GM12874 (cell line): ENCODE results near the gene ASTN2.

Experiments
- TF ChIP-seq, protein P1 (sequence below): IDR thresholded peaks from 2 replicates; pipeline ENCODE4 v1.5.1; 2011; ENCODE audit warnings: low read depth, mild to moderate bottlenecking, control low read depth, low read length, moderate library complexity; ENCODE audit not compliant: insufficient read depth

ASTN2 gene

DNA sequence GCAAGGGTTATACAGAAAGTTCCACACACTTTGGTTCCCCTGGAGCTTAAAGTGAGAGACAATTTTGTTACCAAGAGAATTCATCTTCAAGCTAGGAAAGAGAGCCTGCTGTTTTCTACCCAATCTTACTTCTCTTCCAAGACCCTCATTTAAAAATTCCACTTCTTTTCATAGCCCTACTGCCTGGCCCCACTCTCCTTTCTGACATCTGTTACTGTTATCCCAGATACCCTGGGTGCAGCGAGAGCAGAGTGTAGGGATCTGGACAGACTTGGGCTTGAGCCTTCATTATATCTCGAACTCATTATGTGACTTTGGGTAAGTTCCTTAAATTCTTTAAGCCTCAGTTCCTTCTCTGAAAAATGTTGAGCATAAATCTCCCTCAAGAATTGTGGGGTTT lies 263.1 kb downstream of the ASTN2 start:
- TF ChIP-seq, protein P1, sequence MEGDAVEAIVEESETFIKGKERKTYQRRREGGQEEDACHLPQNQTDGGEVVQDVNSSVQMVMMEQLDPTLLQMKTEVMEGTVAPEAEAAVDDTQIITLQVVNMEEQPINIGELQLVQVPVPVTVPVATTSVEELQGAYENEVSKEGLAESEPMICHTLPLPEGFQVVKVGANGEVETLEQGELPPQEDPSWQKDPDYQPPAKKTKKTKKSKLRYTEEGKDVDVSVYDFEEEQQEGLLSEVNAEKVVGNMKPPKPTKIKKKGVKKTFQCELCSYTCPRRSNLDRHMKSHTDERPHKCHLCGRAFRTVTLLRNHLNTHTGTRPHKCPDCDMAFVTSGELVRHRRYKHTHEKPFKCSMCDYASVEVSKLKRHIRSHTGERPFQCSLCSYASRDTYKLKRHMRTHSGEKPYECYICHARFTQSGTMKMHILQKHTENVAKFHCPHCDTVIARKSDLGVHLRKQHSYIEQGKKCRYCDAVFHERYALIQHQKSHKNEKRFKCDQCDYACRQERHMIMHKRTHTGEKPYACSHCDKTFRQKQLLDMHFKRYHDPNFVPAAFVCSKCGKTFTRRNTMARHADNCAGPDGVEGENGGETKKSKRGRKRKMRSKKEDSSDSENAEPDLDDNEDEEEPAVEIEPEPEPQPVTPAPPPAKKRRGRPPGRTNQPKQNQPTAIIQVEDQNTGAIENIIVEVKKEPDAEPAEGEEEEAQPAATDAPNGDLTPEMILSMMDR = no peak

DNA sequence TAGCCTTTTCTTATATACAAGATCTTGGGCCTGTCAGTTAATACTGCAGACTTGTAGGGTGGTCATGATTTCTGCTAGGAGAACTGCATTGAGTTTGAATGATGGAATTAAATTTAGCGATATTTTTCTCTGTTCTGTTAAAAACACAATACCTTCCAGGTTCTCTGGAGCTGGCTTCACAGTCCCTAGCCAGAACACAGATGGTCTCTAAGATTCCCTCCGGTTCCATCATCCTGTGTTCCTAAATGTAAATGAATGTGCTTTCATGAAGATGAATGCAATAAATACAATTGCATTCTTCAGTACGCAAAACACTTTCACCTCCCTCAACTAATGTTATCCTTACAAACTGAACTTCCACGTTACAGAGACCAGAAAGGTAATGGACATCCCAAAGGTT lies 264.9 kb downstream of the ASTN2 start:
- TF ChIP-seq, protein P1 = no peak

DNA sequence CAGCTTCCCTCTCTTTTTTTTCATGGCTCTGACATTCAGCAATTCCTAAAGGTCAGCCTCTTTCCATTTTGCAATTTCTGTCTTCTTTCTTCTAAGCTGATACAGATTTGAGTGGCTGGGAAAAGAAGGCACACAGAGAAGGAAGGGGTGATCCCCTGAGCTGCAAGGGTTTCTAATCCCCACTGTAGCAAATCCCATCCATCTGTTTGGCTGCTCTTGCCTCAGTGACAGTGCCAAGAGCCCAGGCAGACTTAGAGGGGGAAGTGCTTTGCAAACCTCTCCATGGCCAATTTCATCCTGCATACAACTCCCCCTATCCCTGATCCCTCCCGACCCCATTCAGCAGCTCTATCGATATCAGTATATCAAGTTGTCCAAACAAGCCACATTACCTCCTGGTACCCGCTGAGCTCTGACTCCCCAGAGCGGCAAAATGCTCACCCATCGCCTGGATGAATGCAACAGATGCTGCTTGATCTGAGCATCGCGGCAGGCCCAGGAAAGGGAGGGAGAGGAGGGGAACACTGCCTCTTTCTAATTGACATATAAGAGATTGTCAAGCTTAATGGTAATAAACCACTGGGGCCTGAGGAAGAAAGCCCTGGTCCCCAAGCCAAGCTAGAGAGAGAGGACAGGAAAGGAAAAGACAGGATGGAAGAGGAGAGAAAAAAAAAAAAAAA lies 268.9 kb downstream of the ASTN2 start:
- TF ChIP-seq, protein P1 = no peak

DNA sequence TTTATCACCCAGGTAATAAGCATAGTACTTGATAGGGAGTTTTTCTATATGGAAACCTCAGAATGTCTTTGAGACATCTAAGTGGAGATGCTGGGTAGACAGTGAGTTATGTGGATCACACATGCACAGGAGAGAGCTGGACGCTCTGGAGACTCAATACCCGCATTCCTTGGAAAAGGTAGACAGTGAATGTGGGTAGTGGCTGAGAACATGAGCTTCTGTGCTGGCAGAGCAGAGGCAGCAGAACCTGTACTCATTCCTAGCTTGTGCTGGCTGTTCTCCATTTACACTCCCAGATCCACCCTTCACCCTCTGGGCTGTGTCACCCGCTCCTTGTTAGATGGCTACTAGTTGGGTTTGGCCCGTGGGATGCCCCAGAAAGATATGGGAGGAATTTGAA lies 269.8 kb downstream of the ASTN2 start:
- TF ChIP-seq, protein P1 = no peak

DNA sequence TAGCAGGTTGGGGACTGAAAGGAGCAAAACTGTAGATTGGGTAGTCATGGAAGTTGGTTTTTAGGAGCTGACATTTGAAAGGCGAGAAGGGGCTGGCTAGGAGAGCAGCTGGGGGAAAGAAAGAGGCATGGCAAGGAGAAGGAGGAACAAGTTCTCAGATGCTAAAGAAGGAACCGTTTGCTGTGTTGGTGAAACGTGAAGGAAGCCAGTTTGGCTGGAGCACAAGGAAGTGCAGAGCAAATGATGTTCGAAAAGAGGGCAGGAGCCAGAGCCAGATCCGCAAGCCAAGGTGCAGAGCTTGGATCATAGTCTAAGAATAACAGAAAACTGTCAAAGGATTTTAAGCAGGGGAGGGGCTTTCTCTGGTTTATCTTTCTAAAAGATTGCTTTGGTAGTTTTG lies 276.6 kb downstream of the ASTN2 start:
- TF ChIP-seq, protein P1 = no peak

DNA sequence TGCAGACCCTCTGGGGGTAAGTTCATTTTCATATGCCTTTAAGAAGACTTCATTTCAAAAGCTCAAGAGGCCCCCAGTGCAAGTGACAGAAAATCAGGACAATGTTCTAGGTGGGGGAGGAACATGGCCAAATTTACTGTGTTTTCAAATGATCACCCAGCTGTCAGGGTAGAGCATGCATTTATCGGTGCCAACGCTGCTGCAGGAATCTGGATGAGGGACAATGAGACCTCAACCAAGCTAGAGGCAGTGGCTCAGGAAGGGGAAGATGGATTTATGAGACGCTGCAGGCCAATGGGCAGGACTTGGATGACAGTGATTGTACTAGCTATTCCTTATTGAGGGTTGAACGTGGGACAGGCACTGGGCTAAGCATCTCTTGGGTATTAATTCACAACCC lies 278.4 kb downstream of the ASTN2 start:
- TF ChIP-seq, protein P1 = no peak

DNA sequence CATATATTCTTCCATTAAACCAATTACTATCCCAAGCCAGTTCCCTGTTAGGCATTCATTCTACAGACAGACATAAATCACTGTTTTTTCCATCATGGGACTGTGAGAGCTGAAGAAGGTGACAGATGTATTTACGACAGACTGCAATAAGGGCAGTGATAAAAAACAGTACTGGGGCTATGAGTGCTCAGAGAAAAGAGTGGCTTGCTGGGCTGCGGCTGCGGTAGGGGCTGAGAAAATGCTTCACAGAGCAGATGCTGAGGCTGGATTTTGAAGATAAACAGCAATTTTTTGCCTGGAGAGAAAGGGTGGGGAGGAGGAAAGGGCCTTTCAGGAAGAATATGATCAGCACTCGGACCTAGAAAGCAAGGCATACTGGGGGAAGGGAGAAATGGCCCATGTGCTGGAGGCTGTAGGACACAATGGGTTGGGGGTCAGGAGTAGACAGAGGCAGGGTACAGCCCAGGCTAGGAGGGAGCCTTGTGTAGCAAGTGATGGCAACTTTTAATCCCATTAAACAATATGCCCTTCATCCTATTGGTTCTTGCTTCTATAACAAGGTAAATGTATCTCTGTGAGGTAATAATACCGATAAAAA lies 279.3 kb downstream of the ASTN2 start:
- TF ChIP-seq, protein P1 = no peak
